ENCODE measurements around the gene IRGQ.

- TF ChIP-seq CTCF (IDR thresholded peaks at IDR 0.05; ENCODE audit: low read length) (no peak), EZH2 (IDR thresholded peaks at IDR 0.05; ENCODE audit: borderline replicate concordance, low read length) (no peak)
Observed at GRCh38 chr19:43582495-43582894, 13.4 kb downstream of the IRGQ start.

All from OCI-LY1 (cell line).